ENCODE measurements around the gene PPTC7.
"Not testable (repeated sequence)": the region's sequence is repeated elsewhere in the genome, so short reads cannot be mapped to it uniquely, and the experiment has no call there.

PPTC7 gene

GRCh38 chr12:110597885-110598284, 14.8 kb upstream of the PPTC7 start:
- peaks cover 4% of the 10 kb centered on the region for H3K4me1 ChIP-seq (ENCODE audit: low read depth, poor library complexity, severe bottlenecking)
- no peak overlapping the region for H2AFZ ChIP-seq (ENCODE audit: low read depth)
- TF ChIP-seq, protein P1, sequence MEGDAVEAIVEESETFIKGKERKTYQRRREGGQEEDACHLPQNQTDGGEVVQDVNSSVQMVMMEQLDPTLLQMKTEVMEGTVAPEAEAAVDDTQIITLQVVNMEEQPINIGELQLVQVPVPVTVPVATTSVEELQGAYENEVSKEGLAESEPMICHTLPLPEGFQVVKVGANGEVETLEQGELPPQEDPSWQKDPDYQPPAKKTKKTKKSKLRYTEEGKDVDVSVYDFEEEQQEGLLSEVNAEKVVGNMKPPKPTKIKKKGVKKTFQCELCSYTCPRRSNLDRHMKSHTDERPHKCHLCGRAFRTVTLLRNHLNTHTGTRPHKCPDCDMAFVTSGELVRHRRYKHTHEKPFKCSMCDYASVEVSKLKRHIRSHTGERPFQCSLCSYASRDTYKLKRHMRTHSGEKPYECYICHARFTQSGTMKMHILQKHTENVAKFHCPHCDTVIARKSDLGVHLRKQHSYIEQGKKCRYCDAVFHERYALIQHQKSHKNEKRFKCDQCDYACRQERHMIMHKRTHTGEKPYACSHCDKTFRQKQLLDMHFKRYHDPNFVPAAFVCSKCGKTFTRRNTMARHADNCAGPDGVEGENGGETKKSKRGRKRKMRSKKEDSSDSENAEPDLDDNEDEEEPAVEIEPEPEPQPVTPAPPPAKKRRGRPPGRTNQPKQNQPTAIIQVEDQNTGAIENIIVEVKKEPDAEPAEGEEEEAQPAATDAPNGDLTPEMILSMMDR (conservative IDR thresholded peaks at IDR 0.05; ENCODE audit: low read depth, low read length) = no peak
- H3K9ac ChIP-seq = no peak overlapping the region
- no peaks in the 10 kb centered on the region for H4K20me1 ChIP-seq (ENCODE audit: insufficient read depth)
- H3K27me3 ChIP-seq (ENCODE audit: insufficient read depth, low read depth) = no peaks in the 10 kb centered on the region
- no peak overlapping the region for H3K27ac ChIP-seq
- H3K4me3 ChIP-seq (IDR thresholded peaks at IDR 0.05; ENCODE audit: insufficient read depth, low read depth, low read length) = no peak overlapping the region
- H3K4me2 ChIP-seq = no peak overlapping the region
- H3K79me2 ChIP-seq (ENCODE audit: insufficient read depth, low read depth) = no peaks in the 10 kb centered on the region
- H3K36me3 ChIP-seq (ENCODE audit: insufficient read depth) = no peaks in the 10 kb centered on the region

GRCh38 chr12:110592919-110593318, 9.8 kb upstream of the PPTC7 start:
- H3K27me3 ChIP-seq (ENCODE audit: insufficient read depth, low read depth); H3K4me3 ChIP-seq (IDR thresholded peaks at IDR 0.05; ENCODE audit: insufficient read depth, low read depth, low read length); H3K4me2 ChIP-seq; H2AFZ ChIP-seq (ENCODE audit: low read depth); H4K20me1 ChIP-seq (ENCODE audit: insufficient read depth); H3K36me3 ChIP-seq (ENCODE audit: insufficient read depth); H3K27ac ChIP-seq; H3K79me2 ChIP-seq (ENCODE audit: insufficient read depth, low read depth); H3K9ac ChIP-seq: not testable (repeated sequence)
- peaks cover 11% of the 10 kb centered on the region for H3K4me1 ChIP-seq (ENCODE audit: low read depth, poor library complexity, severe bottlenecking)

- no peaks in the 10 kb centered on the region for H4K20me1 ChIP-seq (ENCODE audit: insufficient read depth)
- H3K4me2 ChIP-seq = no peak overlapping the region
- H3K4me1 ChIP-seq (ENCODE audit: low read depth, poor library complexity, severe bottlenecking) = peaks cover 11% of the 10 kb centered on the region
- TF ChIP-seq, protein P1 (conservative IDR thresholded peaks at IDR 0.05; ENCODE audit: low read depth, low read length) = no peak
- no peak overlapping the region for H3K9ac ChIP-seq
- no peak overlapping the region for H3K4me3 ChIP-seq (IDR thresholded peaks at IDR 0.05; ENCODE audit: insufficient read depth, low read depth, low read length)
- no peaks in the 10 kb centered on the region for H3K36me3 ChIP-seq (ENCODE audit: insufficient read depth)
- H3K79me2 ChIP-seq (ENCODE audit: insufficient read depth, low read depth) = no peaks in the 10 kb centered on the region
- H2AFZ ChIP-seq (ENCODE audit: low read depth) = no peak overlapping the region
- H3K27ac ChIP-seq = no peak overlapping the region
- no peaks in the 10 kb centered on the region for H3K27me3 ChIP-seq (ENCODE audit: insufficient read depth, low read depth)
Measured at GRCh38 chr12:110592078-110592477, 9.0 kb upstream of the PPTC7 start.

DNA sequence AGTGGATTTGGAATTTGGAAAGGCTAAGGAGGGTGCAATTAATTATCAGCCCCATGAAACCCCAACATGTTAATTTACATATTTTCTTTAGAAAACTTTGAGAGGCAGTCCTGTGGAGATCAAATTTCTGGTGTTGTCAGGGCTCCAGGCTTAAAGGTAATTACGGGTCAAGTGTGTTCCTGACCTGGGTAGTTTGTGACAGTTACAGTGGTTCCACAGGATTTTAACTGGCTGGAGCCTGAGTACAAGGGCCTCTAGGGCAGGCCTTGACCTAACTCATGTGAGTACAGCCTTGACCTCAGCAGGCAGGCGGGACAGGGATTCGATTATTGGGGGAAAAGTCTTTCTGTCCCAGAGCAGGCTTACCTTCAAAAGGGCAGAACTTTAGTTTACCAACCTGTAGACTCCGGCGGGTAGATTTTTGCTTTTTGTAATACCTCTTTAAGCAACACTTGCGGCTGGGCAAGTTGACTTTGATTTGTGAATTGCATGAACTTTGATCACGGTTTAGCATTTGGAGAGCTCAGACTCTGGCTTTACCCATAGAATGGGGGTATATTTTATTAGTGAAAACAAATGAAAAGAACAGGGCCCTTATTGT, 8.4 kb upstream of the PPTC7 start:
- H3K27ac ChIP-seq = no peak overlapping the region
- H3K4me2 ChIP-seq = no peak overlapping the region
- H3K27me3 ChIP-seq (ENCODE audit: insufficient read depth, low read depth) = no peaks in the 10 kb centered on the region
- no peaks in the 10 kb centered on the region for H3K79me2 ChIP-seq (ENCODE audit: insufficient read depth, low read depth)
- H2AFZ ChIP-seq (ENCODE audit: low read depth) = no peak overlapping the region
- TF ChIP-seq, protein P1 (conservative IDR thresholded peaks at IDR 0.05; ENCODE audit: low read depth, low read length) = no peak
- peaks cover 11% of the 10 kb centered on the region for H3K4me1 ChIP-seq (ENCODE audit: low read depth, poor library complexity, severe bottlenecking)
- H4K20me1 ChIP-seq (ENCODE audit: insufficient read depth) = no peaks in the 10 kb centered on the region
- H3K36me3 ChIP-seq (ENCODE audit: insufficient read depth) = no peaks in the 10 kb centered on the region
- H3K9ac ChIP-seq = no peak overlapping the region
- H3K4me3 ChIP-seq (IDR thresholded peaks at IDR 0.05; ENCODE audit: insufficient read depth, low read depth, low read length) = no peak overlapping the region

- no peaks in the 10 kb centered on the region for H3K79me2 ChIP-seq (ENCODE audit: insufficient read depth, low read depth)
- no peak overlapping the region for H3K27ac ChIP-seq
- H3K4me2 ChIP-seq = no peak overlapping the region
- H4K20me1 ChIP-seq (ENCODE audit: insufficient read depth) = no peaks in the 10 kb centered on the region
- H3K36me3 ChIP-seq (ENCODE audit: insufficient read depth) = no peaks in the 10 kb centered on the region
- peaks cover 11% of the 10 kb centered on the region for H3K4me1 ChIP-seq (ENCODE audit: low read depth, poor library complexity, severe bottlenecking)
- TF ChIP-seq, protein P1 (conservative IDR thresholded peaks at IDR 0.05; ENCODE audit: low read depth, low read length) = no peak
- no peak overlapping the region for H3K9ac ChIP-seq
- H3K27me3 ChIP-seq (ENCODE audit: insufficient read depth, low read depth) = no peaks in the 10 kb centered on the region
- no peak overlapping the region for H3K4me3 ChIP-seq (IDR thresholded peaks at IDR 0.05; ENCODE audit: insufficient read depth, low read depth, low read length)
- H2AFZ ChIP-seq (ENCODE audit: low read depth) = no peak overlapping the region
Measured at GRCh38 chr12:110590806-110591326, 7.7 kb upstream of the PPTC7 start.

Measured in KMS-11 (cell line).